22Rv1 (cell line): ENCODE measurements around the gene LSM14A.

Experiments
- CTCF ChIP-seq: fragments of 450-650 bp; IDR thresholded peaks from 2 replicates; pipeline ENCODE4 v1.5.1; 2017; ENCODE audit warnings: mild to moderate bottlenecking
- ZFX ChIP-seq: fragments of 450-650 bp; IDR thresholded peaks from 2 replicates; pipeline ENCODE4 v1.6.1; 2017; ENCODE audit warnings: antibody characterized with exemption, borderline replicate concordance

GRCh38 chr19:34145741-34146202 is 26.5 kb upstream of the LSM14A start:
- TF ChIP-seq CTCF: peak; percentile 95
- TF ChIP-seq ZFX: no peak
